Central memory CD4-positive, alpha-beta T cell (primary cell): ENCODE data around the gene PDZD8.

ENCODE experiments used
- DNase-seq: peaks from one replicate; pipeline ENCODE4 v3.0.0; 2022

The PDZD8 gene

GRCh38 chr10:117390420-117390819 is 15.2 kb upstream of the PDZD8 start:
- DNase-seq: no peak

DNA sequence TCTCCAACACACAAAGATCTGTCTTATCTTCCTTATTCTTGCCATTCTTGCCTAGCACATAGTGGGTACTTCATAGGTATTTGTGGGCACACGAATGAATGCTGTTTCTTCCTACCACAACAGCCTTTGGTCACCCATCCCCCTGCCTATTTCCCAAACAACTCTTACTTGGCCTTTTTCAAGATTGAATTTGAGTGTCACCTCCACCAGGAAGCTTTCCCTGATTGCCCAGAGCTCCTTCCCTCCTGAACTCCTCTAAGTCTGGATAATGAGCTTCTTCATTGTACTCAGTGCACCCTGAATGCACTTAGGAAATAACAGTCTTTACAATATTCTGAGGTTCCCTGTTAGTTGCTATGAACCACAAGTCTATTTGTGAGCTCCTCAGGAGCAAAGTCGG is 11.6 kb upstream of the PDZD8 start:
- DNase-seq: no peak

- no peak for DNase-seq
Observed at GRCh38 chr10:117382861-117383260, 7.6 kb upstream of the PDZD8 start.

- DNase-seq: peak; percentile 19
Observed at GRCh38 chr10:117374506-117375359, 507 bp downstream of the PDZD8 start.

DNA sequence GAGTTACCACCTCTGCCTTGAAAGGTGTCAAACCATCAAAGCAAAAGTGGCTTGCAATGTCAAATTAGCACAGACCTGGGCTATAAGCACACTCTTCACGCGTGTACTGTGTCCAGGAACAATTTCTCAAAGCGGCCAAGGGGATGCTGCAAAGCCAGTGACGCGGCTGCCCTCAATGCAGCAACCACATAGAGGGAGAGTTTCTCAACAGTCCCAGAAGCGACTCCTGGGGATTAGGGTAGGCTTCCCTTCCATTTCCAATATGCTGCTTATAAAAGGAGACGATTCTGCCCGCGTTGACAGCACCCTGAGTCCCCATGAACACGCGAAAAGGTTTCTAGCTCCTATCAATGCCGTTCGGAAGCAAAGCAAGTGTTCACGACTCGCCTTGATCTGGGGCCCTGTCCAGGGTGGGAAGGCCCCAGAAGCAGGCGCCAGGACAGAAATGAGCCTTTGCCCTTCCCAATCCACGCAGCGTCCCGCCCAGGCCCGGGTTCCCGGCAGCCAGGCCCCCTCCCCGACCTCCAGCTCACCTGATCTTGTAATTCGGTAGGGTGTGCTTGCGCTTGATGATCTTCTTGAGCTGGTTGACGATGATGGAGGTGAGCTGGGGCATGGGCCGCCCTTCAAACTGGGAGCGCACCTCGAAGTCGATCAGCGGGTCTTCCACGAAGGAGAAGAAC is 1.3 kb downstream of the PDZD8 start:
- peak; percentile 56 for DNase-seq

- no peak for DNase-seq
Observed at GRCh38 chr10:117370205-117370604, 5.0 kb downstream of the PDZD8 start.

DNA sequence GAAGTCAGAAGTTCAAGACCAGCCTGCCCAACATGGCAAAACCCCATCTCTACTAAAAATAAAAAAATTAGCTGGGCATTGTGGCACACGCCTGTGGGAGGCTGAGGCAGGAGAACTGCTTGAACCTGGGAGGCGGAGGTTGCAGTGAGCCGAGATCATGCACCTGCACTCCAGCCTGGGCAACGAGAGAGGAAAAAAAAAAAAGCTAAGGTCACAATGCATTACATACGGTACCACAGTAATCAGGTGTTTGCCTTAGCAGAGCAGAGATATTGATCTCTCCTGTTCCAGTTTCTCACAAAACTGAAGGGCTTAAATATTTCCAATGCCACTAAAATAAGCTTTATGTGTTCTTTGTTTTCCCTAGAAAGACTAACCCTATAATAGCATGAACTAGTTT is 7.5 kb downstream of the PDZD8 start:
- no peak for DNase-seq

DNA sequence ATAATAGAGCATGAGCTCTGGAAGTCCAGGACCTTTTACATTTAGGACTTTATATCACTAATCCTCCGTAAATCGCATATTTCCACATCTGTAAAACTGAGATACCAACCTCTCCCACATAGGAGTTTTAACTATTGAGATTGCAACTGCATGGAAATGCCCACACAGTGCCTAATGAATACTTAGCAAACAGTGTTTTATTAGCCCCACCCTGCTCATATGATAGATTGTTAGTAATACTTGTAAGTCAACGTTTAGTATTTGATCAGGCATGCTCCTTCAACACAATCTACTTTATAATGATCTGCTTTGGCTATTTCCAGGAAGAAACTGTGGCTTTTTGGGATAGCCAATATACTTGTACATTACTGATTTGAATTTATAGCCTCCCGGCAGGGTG is 8.5 kb downstream of the PDZD8 start:
- DNase-seq: no peak

DNA sequence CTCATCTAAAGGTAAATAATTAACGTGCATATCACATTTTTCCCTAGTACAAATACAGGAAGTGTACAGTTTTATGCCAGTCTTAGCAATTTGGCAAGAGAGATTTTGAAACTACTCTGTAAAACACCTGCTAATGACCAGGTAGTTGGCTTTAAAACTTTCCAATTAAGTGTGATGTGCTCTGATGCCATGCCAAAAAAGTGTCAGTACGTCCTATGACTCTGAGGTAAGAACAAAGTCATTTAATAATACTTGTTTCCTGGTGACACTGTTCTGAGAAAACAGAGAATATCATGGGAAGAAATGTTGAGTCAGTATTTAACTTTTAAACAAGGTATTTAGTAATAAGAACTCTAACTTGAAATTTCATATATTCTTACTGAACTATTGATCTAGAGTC is 9.6 kb downstream of the PDZD8 start:
- no peak for DNase-seq

- no peak for DNase-seq
Observed at GRCh38 chr10:117364110-117364960, 10.9 kb downstream of the PDZD8 start.

- no peak for DNase-seq
Observed at GRCh38 chr10:117363028-117363427, 12.2 kb downstream of the PDZD8 start.

- no peak for DNase-seq
Observed at GRCh38 chr10:117362313-117362712, 12.9 kb downstream of the PDZD8 start.

DNA sequence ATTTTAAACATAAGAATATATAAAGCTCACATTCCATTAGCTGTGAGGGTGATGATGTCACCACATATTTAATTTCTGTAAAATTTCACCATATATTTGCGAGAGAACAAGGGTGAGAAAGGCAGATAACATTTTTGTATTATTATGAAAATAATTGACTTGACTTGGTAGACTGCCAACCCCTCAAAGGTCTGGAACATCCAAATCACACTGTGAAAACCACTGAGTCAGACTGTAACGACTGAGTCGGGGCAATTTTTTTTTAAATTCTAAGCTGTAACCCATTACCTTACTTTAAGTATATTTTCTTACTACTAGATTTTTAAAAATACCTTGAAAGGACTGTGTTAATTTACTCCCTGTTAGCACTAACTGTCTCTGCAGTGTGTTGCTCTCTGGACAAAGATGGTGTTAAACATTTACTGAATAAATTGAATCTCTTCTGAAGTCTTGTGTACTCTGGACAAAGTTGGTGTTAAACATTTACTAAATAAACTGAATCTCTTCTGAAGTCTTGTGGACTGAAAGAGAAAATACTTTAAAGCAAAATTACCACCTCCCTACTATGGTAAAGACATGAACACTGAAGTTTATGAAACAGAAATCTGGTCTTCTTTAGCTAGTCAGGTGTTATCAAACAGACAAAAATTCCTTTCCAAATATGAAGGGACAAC is 14.1 kb downstream of the PDZD8 start:
- DNase-seq: no peak

DNA sequence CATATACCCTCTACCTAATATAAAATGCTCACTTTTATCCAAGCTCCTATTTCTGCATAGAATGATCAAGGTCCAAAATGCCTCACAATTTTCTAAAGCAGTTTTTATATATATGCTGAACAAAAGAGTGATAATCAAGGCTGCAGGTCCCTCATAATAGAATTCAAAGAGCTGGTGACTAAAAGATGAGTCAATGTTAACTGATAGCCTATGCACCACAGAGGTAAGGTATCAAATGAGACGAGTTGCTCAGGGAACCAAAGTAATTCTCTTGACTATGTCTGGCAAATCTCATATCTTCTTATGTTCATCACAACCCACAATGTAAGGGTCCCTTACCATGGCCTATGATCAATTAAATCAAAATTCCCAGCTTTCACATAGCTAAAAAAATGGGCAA is 15.2 kb downstream of the PDZD8 start:
- no peak for DNase-seq

DNA sequence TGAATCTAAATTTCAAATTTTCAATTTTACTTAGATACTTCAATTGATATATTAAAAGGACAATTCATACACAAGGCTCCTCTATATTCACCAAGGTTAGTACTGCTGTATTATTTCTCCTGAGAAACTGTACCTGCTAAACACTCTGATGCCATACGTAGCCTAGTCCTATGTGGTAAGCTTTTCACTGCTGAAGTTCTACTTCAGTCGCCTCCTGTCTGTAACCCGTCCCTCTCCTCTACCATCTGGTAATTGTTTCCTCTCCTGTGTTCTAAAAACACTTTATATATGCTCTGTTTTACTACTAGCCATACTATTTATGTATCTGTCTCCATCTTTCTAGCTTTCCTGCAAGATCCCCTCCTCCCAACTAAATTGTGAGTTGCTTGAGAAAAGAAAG is 20.2 kb downstream of the PDZD8 start:
- no peak for DNase-seq

- no peak for DNase-seq
Observed at GRCh38 chr10:117353684-117354083, 21.6 kb downstream of the PDZD8 start.

- no peak for DNase-seq
Observed at GRCh38 chr10:117352724-117353123, 22.5 kb downstream of the PDZD8 start.

DNA sequence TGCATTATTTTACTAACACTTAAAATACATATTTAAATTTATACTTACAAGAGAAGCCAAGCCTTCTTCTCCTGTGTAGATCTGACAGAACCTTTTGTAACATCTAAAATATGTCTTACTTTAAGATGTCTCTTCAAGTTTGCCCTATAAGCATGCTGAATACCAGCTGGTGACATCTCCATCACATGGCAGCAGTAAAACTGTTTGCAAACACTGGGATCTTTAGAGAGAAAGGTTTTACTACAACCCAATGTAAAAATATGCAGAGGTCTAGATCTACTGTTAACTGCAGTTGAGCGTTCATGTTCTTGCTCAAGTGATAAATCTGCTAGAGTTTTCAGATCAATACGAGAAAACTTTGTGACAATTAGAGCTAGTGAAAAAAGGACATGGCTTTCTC is 23.2 kb downstream of the PDZD8 start:
- no peak for DNase-seq

DNA sequence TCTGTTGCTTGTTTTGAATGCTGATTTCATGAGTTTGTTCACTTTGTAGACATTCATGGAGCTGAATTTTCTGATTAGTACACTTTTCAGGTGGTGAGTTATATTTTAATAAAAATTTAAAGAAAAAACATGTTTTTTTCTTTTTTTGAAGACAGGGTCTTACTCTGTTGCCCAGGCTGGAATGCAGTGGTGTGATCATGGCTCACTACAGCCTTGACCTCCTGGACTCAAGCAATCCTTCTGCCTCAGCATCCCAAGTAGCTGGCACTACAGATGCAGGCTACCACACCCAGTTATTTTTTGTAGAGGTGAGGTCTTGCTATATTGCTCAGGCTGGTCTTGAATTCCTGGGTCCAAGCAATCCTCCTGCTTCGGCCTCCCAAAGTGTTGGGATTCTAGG is 23.7 kb downstream of the PDZD8 start:
- DNase-seq: no peak

GRCh38 chr10:117350909-117351308 is 24.3 kb downstream of the PDZD8 start:
- no peak for DNase-seq

- DNase-seq: no peak
Observed at GRCh38 chr10:117348236-117348635, 27.0 kb downstream of the PDZD8 start.

- no peak for DNase-seq
Observed at GRCh38 chr10:117346574-117346973, 28.7 kb downstream of the PDZD8 start.

DNA sequence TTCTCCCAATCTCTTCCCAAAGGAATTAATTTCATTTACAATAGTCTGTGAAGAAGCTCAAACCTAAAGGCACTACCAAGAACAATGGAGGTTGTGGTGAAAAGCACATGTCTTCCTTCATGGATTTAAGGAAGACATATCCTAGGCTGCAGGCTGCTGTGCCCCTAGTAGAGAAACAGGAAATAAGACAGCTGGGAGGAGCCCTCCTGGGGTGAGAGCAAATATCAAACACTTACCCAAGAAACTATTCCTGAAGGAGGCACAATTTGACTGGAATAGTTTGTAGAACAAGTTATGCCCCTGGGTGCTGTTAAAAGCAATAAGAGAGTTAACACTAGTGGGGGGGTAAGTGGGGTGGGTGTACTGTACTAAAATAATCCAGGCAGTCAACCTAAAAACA is 30.1 kb downstream of the PDZD8 start:
- DNase-seq: no peak
